Vagina (tissue), 2 donors: ENCODE results near the gene TAS2R19. TPM values are rescaled to one million over a fixed set of nuclear protein-coding genes. Genes with fewer than 3 reads are reported as not detected.

ENCODE experiments used
- DNase-seq, 2 donors: peaks; one replicate each; pipeline ENCODE4 v3.0.0-alpha.2; 2017; ENCODE audit errors: extremely low spot score in 2 of 2
- H3K27ac ChIP-seq: fragments of 200-600 bp; sonication (generic); one replicate; pipeline ENCODE4 v1.5.1; 2019
- H3K27me3 ChIP-seq: fragments of 200-600 bp; sonication (generic); one replicate; pipeline ENCODE4 v1.5.1; 2019
- H3K36me3 ChIP-seq, 2 donors: fragments of 200-600 bp; sonication (generic); one replicate each; pipeline ENCODE4 v1.5.1; 2017 to 2019
- H3K4me1 ChIP-seq: fragments of 200-600 bp; sonication (generic); one replicate; pipeline ENCODE4 v1.5.1; 2019
- H3K4me3 ChIP-seq, 2 donors: fragments of 200-600 bp; sonication (generic); 1 replicate in 1 of 2; 2 replicates in 1 of 2; pipeline ENCODE4 v1.5.1; 2016 to 2019
- H3K9me3 ChIP-seq: fragments of 200-600 bp; sonication (generic); one replicate; pipeline ENCODE4 v1.5.1; 2019
- CTCF ChIP-seq, 3 experiments: fragments of 450-650 bp in 2 of 3; fragments of 200-600 bp in 1 of 3; sonication (generic) in 1 of 3; IDR thresholded peaks; one replicate each; pipeline ENCODE4 v1.5.1; 2017 to 2019; ENCODE audit warnings: antibody characterized with exemption in 3 of 3, mild to moderate bottlenecking in 2 of 3, moderate library complexity in 2 of 3
- POLR2A ChIP-seq, 2 donors: fragments of 450-650 bp; IDR thresholded peaks; one replicate each; pipeline ENCODE4 v1.6.1; 2017; ENCODE audit warnings: antibody characterized with exemption in 2 of 2, mild to moderate bottlenecking in 2 of 2, moderate library complexity in 2 of 2
- POLR2AphosphoS5 ChIP-seq, 2 donors: sonication (generic); formaldehyde crosslinking; IDR thresholded peaks; one replicate each; pipeline ENCODE4 v1.9.0; 2017; ENCODE audit warnings: antibody characterized with exemption in 2 of 2, mild to moderate bottlenecking in 2 of 2, low read depth in 1 of 2; ENCODE audit not compliant: insufficient read depth in 1 of 2
- intact Hi-C: fragments of 100-400 bp; cut with DNase I; formaldehyde crosslinking; loops from one replicate; pipeline ENCODE4 v1.15.1; 2023
- total RNA-seq: library from RNA; depleted of rRNA; stranded (reverse); fragments of >200 nt; gene quantifications from one replicate; pipeline ENCODE4 v1.2.3, GENCODE V29; 2016

Gene TAS2R19
- total RNA-seq, 1 donor from 2014 or later, result 6.4 TPM

- Histone ChIP-seq H3K27ac (no peak overlapping the region), H3K9me3 (no peaks in the 10 kb centered on the region), H3K27me3 (no peaks in the 10 kb centered on the region), H3K4me3 (no peak overlapping the region), H3K4me1 (no peaks in the 10 kb centered on the region), H3K36me3 (no peaks in the 10 kb centered on the region)
- intact Hi-C loops, result no loop called here
- no peak for DNase-seq
- TF ChIP-seq POLR2AphosphoS5 (IDR thresholded peaks at IDR 0.05; ENCODE audit: insufficient read depth in 1 of 2, low read depth in 1 of 2) (no peak), POLR2A (IDR thresholded peaks at IDR 0.05) (no peak), CTCF (IDR thresholded peaks at IDR 0.05) (no peak)
Measured at GRCh38 chr12:10989107-10989506, 33.3 kb downstream of the TAS2R19 start.

GRCh38 chr12:10986812-10987211 lies 35.6 kb downstream of the TAS2R19 start, which contains the start of gene TAS2R50:
TSS of gene TAS2R50 (minus strand) at chr12:10986912. CDS start at chr12:10986860, 52 bp downstream.
- Histone ChIP-seq H3K4me3 (no peak within 1 kb of the TSS), H3K9me3 (no peaks in the 10 kb centered on the region), H3K27ac (no peak within 1 kb of the TSS), H3K36me3 (no peaks in the 10 kb centered on the region), H3K4me1 (no peaks in the 10 kb centered on the region), H3K27me3 (no peaks in the 10 kb centered on the region)
- DNase-seq, result no peak
- no peak for TF ChIP-seq CTCF (IDR thresholded peaks at IDR 0.05)
- TF ChIP-seq POLR2A (IDR thresholded peaks at IDR 0.05), result no peak
- TF ChIP-seq POLR2AphosphoS5 (IDR thresholded peaks at IDR 0.05; ENCODE audit: insufficient read depth in 1 of 2, low read depth in 1 of 2), result no peak
- intact Hi-C loops, result no loop called here

- intact Hi-C loops, result no loop called here
- TF ChIP-seq POLR2AphosphoS5 (IDR thresholded peaks at IDR 0.05; ENCODE audit: insufficient read depth in 1 of 2, low read depth in 1 of 2), result no peak
- H3K9me3 ChIP-seq, result no peaks in the 10 kb centered on the region
- no peaks in the 10 kb centered on the region for H3K4me1 ChIP-seq
- DNase-seq, result no peak
- H3K27ac ChIP-seq, result no peak overlapping the region
- no peaks in the 10 kb centered on the region for H3K36me3 ChIP-seq
- H3K4me3 ChIP-seq, result no peak overlapping the region
- H3K27me3 ChIP-seq, result no peaks in the 10 kb centered on the region
Measured at GRCh38 chr12:10982244-10982643, 40.2 kb downstream of the TAS2R19 start.

GRCh38 chr12:10974965-10975364 lies 47.5 kb downstream of the TAS2R19 start:
- Histone ChIP-seq H3K4me1 (no peaks in the 10 kb centered on the region), H3K27ac (no peak overlapping the region), H3K9me3 (no peaks in the 10 kb centered on the region), H3K27me3 (no peaks in the 10 kb centered on the region), H3K36me3 (no peaks in the 10 kb centered on the region), H3K4me3 (no peak overlapping the region)
- TF ChIP-seq POLR2A (IDR thresholded peaks at IDR 0.05) (no peak), CTCF (IDR thresholded peaks at IDR 0.05) (no peak), POLR2AphosphoS5 (IDR thresholded peaks at IDR 0.05; ENCODE audit: insufficient read depth in 1 of 2, low read depth in 1 of 2) (no peak)
- intact Hi-C loops, result no loop called here
- DNase-seq, result no peak

Other genes with a start within 250 kb of the TAS2R19 start
- not detected for gene TAS2R7, start 220.0 kb downstream of the TAS2R19 start, total RNA-seq
- gene TAS2R8, start 215.3 kb downstream of the TAS2R19 start, total RNA-seq, result 0.98 TPM
- not detected for gene TAS2R9, start 212.5 kb downstream of the TAS2R19 start, total RNA-seq
- gene TAS2R10, start 196.3 kb downstream of the TAS2R19 start, total RNA-seq, result not detected
- gene PRR4, start 173.1 kb downstream of the TAS2R19 start, total RNA-seq, result 6.1 TPM
- gene PRH1, start 138.4 kb downstream of the TAS2R19 start, total RNA-seq, result 21.6 TPM
- gene TAS2R13, start 113.1 kb downstream of the TAS2R19 start, total RNA-seq, result 7.1 TPM
- gene PRH2, start 93.4 kb downstream of the TAS2R19 start, total RNA-seq, result not detected
- gene TAS2R14, start 83.4 kb downstream of the TAS2R19 start, total RNA-seq, result 5.2 TPM
- gene TAS2R50, start 35.7 kb downstream of the TAS2R19 start, total RNA-seq, result 2.9 TPM
- gene TAS2R20, start 24.3 kb downstream of the TAS2R19 start, total RNA-seq, result 4.7 TPM
- gene TAS2R31, start 8.8 kb upstream of the TAS2R19 start, total RNA-seq, result 3.2 TPM
- 2.0 TPM for gene TAS2R46, start 39.7 kb upstream of the TAS2R19 start, total RNA-seq
- gene TAS2R43, start 69.7 kb upstream of the TAS2R19 start, total RNA-seq, result 7.1 TPM
- gene TAS2R30, start 112.0 kb upstream of the TAS2R19 start, total RNA-seq, result 15.7 TPM
- gene SMIM10L1, start 148.6 kb upstream of the TAS2R19 start, total RNA-seq, result 5.4 TPM
- gene TAS2R42, start 164.3 kb upstream of the TAS2R19 start, total RNA-seq, result not detected
- gene PRB3, start 247.1 kb upstream of the TAS2R19 start, total RNA-seq, result not detected